NCI-H187 treated with DMSO at 0.1 percent for 48 hours (cell line): ENCODE measurements around the gene KRT77.
A peak's percentile ranks its signal among the peaks of the same experiment; 100 is the strongest.

Source experiments
- DNase-seq: peaks from one replicate; lab custom pipeline; 2025; lab: John Stamatoyannopoulos, UW

KRT77 gene

GRCh38 chr12:52691841-52692150 lies 11.5 kb downstream of the KRT77 start:
- no peak for DNase-seq

GRCh38 chr12:52691076-52691840 lies 12.1 kb downstream of the KRT77 start:
- no peak for DNase-seq

- no peak for DNase-seq
These were observed 12.8 kb downstream of the KRT77 start for GRCh38 chr12:52690351-52691075.

- no peak for DNase-seq
These were observed 13.4 kb downstream of the KRT77 start for GRCh38 chr12:52689936-52690335.

GRCh38 chr12:52689239-52689638 lies 14.1 kb downstream of the KRT77 start:
- DNase-seq, result no peak

- DNase-seq, result no peak
These were observed 14.8 kb downstream of the KRT77 start for GRCh38 chr12:52688481-52688880.

- DNase-seq, result peak; percentile 46
These were observed 15.6 kb downstream of the KRT77 start for GRCh38 chr12:52687497-52688385.

GRCh38 chr12:52686756-52687487 lies 16.4 kb downstream of the KRT77 start:
- DNase-seq, result no peak

GRCh38 chr12:52686063-52686462 lies 17.3 kb downstream of the KRT77 start:
- DNase-seq, result no peak

- DNase-seq, result no peak
These were observed 17.9 kb downstream of the KRT77 start for GRCh38 chr12:52685406-52685890.

- DNase-seq, result no peak
These were observed 18.9 kb downstream of the KRT77 start for GRCh38 chr12:52684431-52684830.

GRCh38 chr12:52683575-52684300 lies 19.6 kb downstream of the KRT77 start:
- DNase-seq, result no peak

GRCh38 chr12:52682938-52683574 lies 20.3 kb downstream of the KRT77 start:
- no peak for DNase-seq

GRCh38 chr12:52682381-52682660 lies 21.0 kb downstream of the KRT77 start:
- DNase-seq, result no peak

GRCh38 chr12:52681526-52682380 lies 21.6 kb downstream of the KRT77 start:
- DNase-seq, result no peak

- no peak for DNase-seq
These were observed 23.0 kb downstream of the KRT77 start, which contains the start of gene KRT1 for GRCh38 chr12:52680363-52680762. KRT1 (minus strand) TSS chr12:52680407; CDS start chr12:52680348, 59 bp downstream.

- DNase-seq, result no peak
These were observed 23.4 kb downstream of the KRT77 start for GRCh38 chr12:52679875-52680274.

- DNase-seq, result no peak
These were observed 25.7 kb downstream of the KRT77 start for GRCh38 chr12:52677671-52678070.

GRCh38 chr12:52677126-52677525 lies 26.2 kb downstream of the KRT77 start:
- no peak for DNase-seq

- DNase-seq, result no peak
These were observed 27.2 kb downstream of the KRT77 start for GRCh38 chr12:52676163-52676562.
